Measurements from ENCODE around the gene C20orf173. TPM values are rescaled to one million over a fixed set of nuclear protein-coding genes. Genes with fewer than 3 reads are reported as not detected.
A peak's percentile ranks its signal among the peaks of the same experiment; 100 is the strongest.

The C20orf173 gene
- total RNA-seq, 1 donor from 2014 or later: not detected

- Mint-ChIP-seq H3K4me1 (ENCODE audit: low read depth, unreplicated experiment) (no peaks in the 10 kb centered on the region), H3K36me3 (ENCODE audit: low read depth, unreplicated experiment) (peaks cover 43% of the 10 kb centered on the region), H3K27me3 (ENCODE audit: low read depth, unreplicated experiment) (no peaks in the 10 kb centered on the region), H3K27ac (ENCODE audit: unreplicated experiment) (no peak overlapping the region), H3K4me3 (ENCODE audit: unreplicated experiment) (no peak overlapping the region), H3K9me3 (ENCODE audit: unreplicated experiment) (no peaks in the 10 kb centered on the region)
- no peak for TF ChIP-seq CTCF (IDR thresholded peaks at IDR 0.05; ENCODE audit: insufficient read depth, low read depth, low read length)
- TF ChIP-seq EZH2 (IDR thresholded peaks at IDR 0.05; ENCODE audit: insufficient read depth, low read length): no peak
- no peaks in the 10 kb centered on the region for H3K4me1 ChIP-seq (ENCODE audit: insufficient read depth, low read length)
- H3K4me3 ChIP-seq (ENCODE audit: insufficient read depth, low read depth, low read length): no peak overlapping the region
- H3K36me3 ChIP-seq (ENCODE audit: insufficient read depth, low read length): peaks cover 57% of the 10 kb centered on the region
- no peak overlapping the region for H3K27ac ChIP-seq (ENCODE audit: low read depth, low read length)
- no peak for DNase-seq (ENCODE audit: low read depth)
- no peaks in the 10 kb centered on the region for H3K27me3 ChIP-seq (ENCODE audit: insufficient read depth, low read length)
- H3K79me2 ChIP-seq (ENCODE audit: insufficient read depth, low read length): no peaks in the 10 kb centered on the region
- H3K4me2 ChIP-seq (ENCODE audit: low read length): no peak overlapping the region
- no peaks in the 10 kb centered on the region for H3K9me3 ChIP-seq (ENCODE audit: insufficient read depth, low read depth, low read length)
- no peak overlapping the region for H3K9ac ChIP-seq (ENCODE audit: low read length)
- no peaks in the 10 kb centered on the region for H4K20me1 ChIP-seq (ENCODE audit: insufficient read depth, low read length)
- no peak overlapping the region for H2AFZ ChIP-seq (ENCODE audit: low read depth, low read length)
- no peak for FAIRE-seq
Measured at GRCh38 chr20:35496481-35496880, 33.0 kb downstream of the C20orf173 start.

DNA sequence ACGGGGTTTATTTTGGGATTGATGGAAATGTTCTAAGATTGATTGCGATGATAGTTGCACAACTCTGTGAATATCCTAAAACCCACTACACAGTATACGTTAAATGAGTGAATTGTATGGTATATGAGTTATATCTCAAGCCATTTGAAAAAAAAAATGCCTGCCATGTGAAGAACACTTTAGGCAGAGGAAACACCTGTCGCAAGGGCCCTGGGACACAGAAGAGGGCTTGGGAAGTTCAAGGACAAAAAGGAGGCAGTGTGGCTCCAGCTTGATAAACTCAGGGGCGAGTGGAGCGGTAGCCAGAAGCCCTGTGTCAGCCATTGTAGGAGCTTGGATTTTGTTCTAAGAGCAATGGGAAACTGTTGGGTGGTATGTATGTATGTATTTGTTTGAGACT, 37.1 kb downstream of the C20orf173 start:
- H3K9me3 ChIP-seq (ENCODE audit: insufficient read depth, low read depth, low read length): no peaks in the 10 kb centered on the region
- Mint-ChIP-seq H3K4me3 (ENCODE audit: unreplicated experiment) (no peak overlapping the region), H3K27ac (ENCODE audit: unreplicated experiment) (no peak overlapping the region), H3K36me3 (ENCODE audit: low read depth, unreplicated experiment) (peaks cover 54% of the 10 kb centered on the region), H3K4me1 (ENCODE audit: low read depth, unreplicated experiment) (no peaks in the 10 kb centered on the region), H3K27me3 (ENCODE audit: low read depth, unreplicated experiment) (no peaks in the 10 kb centered on the region), H3K9me3 (ENCODE audit: unreplicated experiment) (no peaks in the 10 kb centered on the region)
- no peak for FAIRE-seq
- no peak overlapping the region for H3K4me3 ChIP-seq (ENCODE audit: insufficient read depth, low read depth, low read length)
- H3K27ac ChIP-seq (ENCODE audit: low read depth, low read length): no peak overlapping the region
- H3K4me1 ChIP-seq (ENCODE audit: insufficient read depth, low read length): no peaks in the 10 kb centered on the region
- H3K27me3 ChIP-seq (ENCODE audit: insufficient read depth, low read length): no peaks in the 10 kb centered on the region
- H4K20me1 ChIP-seq (ENCODE audit: insufficient read depth, low read length): peaks cover 5% of the 10 kb centered on the region
- no peak overlapping the region for H3K4me2 ChIP-seq (ENCODE audit: low read length)
- no peak overlapping the region for H2AFZ ChIP-seq (ENCODE audit: low read depth, low read length)
- no peak overlapping the region for H3K9ac ChIP-seq (ENCODE audit: low read length)
- no peaks in the 10 kb centered on the region for H3K79me2 ChIP-seq (ENCODE audit: insufficient read depth, low read length)
- peaks cover 53% of the 10 kb centered on the region for H3K36me3 ChIP-seq (ENCODE audit: insufficient read depth, low read length)
- TF ChIP-seq CTCF (IDR thresholded peaks at IDR 0.05; ENCODE audit: insufficient read depth, low read depth, low read length): no peak
- TF ChIP-seq EZH2 (IDR thresholded peaks at IDR 0.05; ENCODE audit: insufficient read depth, low read length): no peak
- DNase-seq (ENCODE audit: low read depth): no peak

GRCh38 chr20:35491823-35492222, 37.6 kb downstream of the C20orf173 start:
- no peaks in the 10 kb centered on the region for H3K79me2 ChIP-seq (ENCODE audit: insufficient read depth, low read length)
- H4K20me1 ChIP-seq (ENCODE audit: insufficient read depth, low read length): peaks cover 5% of the 10 kb centered on the region
- no peak overlapping the region for H3K4me3 ChIP-seq (ENCODE audit: insufficient read depth, low read depth, low read length)
- no peak overlapping the region for H3K4me3 Mint-ChIP-seq (ENCODE audit: unreplicated experiment)
- no peak overlapping the region for H3K4me2 ChIP-seq (ENCODE audit: low read length)
- H3K36me3 Mint-ChIP-seq (ENCODE audit: low read depth, unreplicated experiment): peaks cover 53% of the 10 kb centered on the region
- no peak overlapping the region for H3K27ac Mint-ChIP-seq (ENCODE audit: unreplicated experiment)
- H3K9me3 ChIP-seq (ENCODE audit: insufficient read depth, low read depth, low read length): no peaks in the 10 kb centered on the region
- H3K27ac ChIP-seq (ENCODE audit: low read depth, low read length): no peak overlapping the region
- H3K9ac ChIP-seq (ENCODE audit: low read length): no peak overlapping the region
- TF ChIP-seq CTCF (IDR thresholded peaks at IDR 0.05; ENCODE audit: insufficient read depth, low read depth, low read length): no peak
- TF ChIP-seq EZH2 (IDR thresholded peaks at IDR 0.05; ENCODE audit: insufficient read depth, low read length): no peak
- peak; percentile 61 for DNase-seq (ENCODE audit: low read depth)
- no peak overlapping the region for H2AFZ ChIP-seq (ENCODE audit: low read depth, low read length)
- FAIRE-seq: no peak
- H3K9me3 Mint-ChIP-seq (ENCODE audit: unreplicated experiment): no peaks in the 10 kb centered on the region
- no peaks in the 10 kb centered on the region for H3K27me3 Mint-ChIP-seq (ENCODE audit: low read depth, unreplicated experiment)
- peaks cover 50% of the 10 kb centered on the region for H3K36me3 ChIP-seq (ENCODE audit: insufficient read depth, low read length)
- H3K4me1 ChIP-seq (ENCODE audit: insufficient read depth, low read length): no peaks in the 10 kb centered on the region
- H3K4me1 Mint-ChIP-seq (ENCODE audit: low read depth, unreplicated experiment): no peaks in the 10 kb centered on the region
- H3K27me3 ChIP-seq (ENCODE audit: insufficient read depth, low read length): no peaks in the 10 kb centered on the region

All from astrocyte (in vitro differentiated cells and primary cell).